ENCODE data around the gene OR4K17. TPM values are rescaled to one million over a fixed set of nuclear protein-coding genes. Genes with fewer than 3 reads are reported as not detected.
"Not testable (repeated sequence)": the region's sequence is repeated elsewhere in the genome, so short reads cannot be mapped to it uniquely, and the experiment has no call there.

Gene OR4K17
- polyA plus RNA-seq (2012; ENCODE audit: low read depth, missing spikeins), result not detected

- FAIRE-seq (no peak), DNase-seq (ENCODE audit: insufficient read length, low spot score) (no peak)
- TF ChIP-seq PAX5 (IDR thresholded peaks at IDR 0.05; ENCODE audit: insufficient read depth, low read length, severe bottlenecking) (no peak), TAF1 (IDR thresholded peaks at IDR 0.05; ENCODE audit: low read depth, low read length) (no peak), POLR2A (IDR thresholded peaks at IDR 0.05; ENCODE audit: low read depth, low read length) (no peak), SPI1 (IDR thresholded peaks at IDR 0.05; ENCODE audit: low read depth, low read length) (no peak), POU2F2 (IDR thresholded peaks at IDR 0.05; ENCODE audit: low read depth, low read length) (no peak), POLR2AphosphoS5 (IDR thresholded peaks at IDR 0.05; ENCODE audit: low read depth, low read length) (no peak)
Measured at GRCh38 chr14:20110438-20110837, at the start of gene OR4K17. TSS of gene OR4K17 (plus strand) at chr14:20110739. CDS start at chr14:20117500, 6,761 bp downstream.

GRCh38 chr14:20092050-20092449 lies 18.5 kb upstream of the OR4K17 start:
- TF ChIP-seq POLR2A (IDR thresholded peaks at IDR 0.05; ENCODE audit: low read depth, low read length), result no peak
- TF ChIP-seq SPI1 (IDR thresholded peaks at IDR 0.05; ENCODE audit: low read depth, low read length), result no peak
- TF ChIP-seq POLR2AphosphoS5 (IDR thresholded peaks at IDR 0.05; ENCODE audit: low read depth, low read length), result no peak
- DNase-seq (ENCODE audit: insufficient read length, low spot score) (no peak), FAIRE-seq (no peak)

GRCh38 chr14:20093442-20093841 lies 17.1 kb upstream of the OR4K17 start:
- TF ChIP-seq POU2F2 (IDR thresholded peaks at IDR 0.05; ENCODE audit: low read depth, low read length) (no peak), SPI1 (IDR thresholded peaks at IDR 0.05; ENCODE audit: low read depth, low read length) (no peak), POLR2A (IDR thresholded peaks at IDR 0.05; ENCODE audit: low read depth, low read length) (no peak), TAF1 (IDR thresholded peaks at IDR 0.05; ENCODE audit: low read depth, low read length) (no peak), PAX5 (IDR thresholded peaks at IDR 0.05; ENCODE audit: insufficient read depth, low read length, severe bottlenecking) (no peak), POLR2AphosphoS5 (IDR thresholded peaks at IDR 0.05; ENCODE audit: low read depth, low read length) (no peak)
- FAIRE-seq (no peak), DNase-seq (ENCODE audit: insufficient read length, low spot score) (no peak)

- FAIRE-seq; DNase-seq (ENCODE audit: insufficient read length, low spot score): not testable (repeated sequence)
Measured at GRCh38 chr14:20098926-20099770, 11.4 kb upstream of the OR4K17 start.

GRCh38 chr14:20112321-20112720 lies 1.8 kb downstream of the OR4K17 start:
- DNase-seq (ENCODE audit: insufficient read length, low spot score), result no peak
- no peak for FAIRE-seq
- TF ChIP-seq POLR2AphosphoS5 (IDR thresholded peaks at IDR 0.05; ENCODE audit: low read depth, low read length) (no peak), SPI1 (IDR thresholded peaks at IDR 0.05; ENCODE audit: low read depth, low read length) (no peak), POLR2A (IDR thresholded peaks at IDR 0.05; ENCODE audit: low read depth, low read length) (no peak), PAX5 (IDR thresholded peaks at IDR 0.05; ENCODE audit: insufficient read depth, low read length, severe bottlenecking) (no peak), POU2F2 (IDR thresholded peaks at IDR 0.05; ENCODE audit: low read depth, low read length) (no peak), TAF1 (IDR thresholded peaks at IDR 0.05; ENCODE audit: low read depth, low read length) (no peak)

- FAIRE-seq, result no peak
- no peak for DNase-seq (ENCODE audit: insufficient read length, low spot score)
- TF ChIP-seq POLR2AphosphoS5 (IDR thresholded peaks at IDR 0.05; ENCODE audit: low read depth, low read length) (no peak), TAF1 (IDR thresholded peaks at IDR 0.05; ENCODE audit: low read depth, low read length) (no peak), POU2F2 (IDR thresholded peaks at IDR 0.05; ENCODE audit: low read depth, low read length) (no peak), POLR2A (IDR thresholded peaks at IDR 0.05; ENCODE audit: low read depth, low read length) (no peak), SPI1 (IDR thresholded peaks at IDR 0.05; ENCODE audit: low read depth, low read length) (no peak), PAX5 (IDR thresholded peaks at IDR 0.05; ENCODE audit: insufficient read depth, low read length, severe bottlenecking) (no peak)
Measured at GRCh38 chr14:20116748-20117147, 6.2 kb downstream of the OR4K17 start.

GRCh38 chr14:20118795-20119194 lies 8.3 kb downstream of the OR4K17 start:
- DNase-seq (ENCODE audit: insufficient read length, low spot score), result no peak
- FAIRE-seq, result no peak
- TF ChIP-seq POLR2A (IDR thresholded peaks at IDR 0.05; ENCODE audit: low read depth, low read length) (no peak), POU2F2 (IDR thresholded peaks at IDR 0.05; ENCODE audit: low read depth, low read length) (no peak), TAF1 (IDR thresholded peaks at IDR 0.05; ENCODE audit: low read depth, low read length) (no peak)

GRCh38 chr14:20138520-20138919 lies 28.0 kb downstream of the OR4K17 start, which contains the start of gene OR4N5:
TSS of gene OR4N5 (plus strand) at chr14:20138820. CDS start at chr14:20143736, 4,916 bp downstream.
- no peak for DNase-seq (ENCODE audit: insufficient read length, low spot score)
- FAIRE-seq, result no peak
- TF ChIP-seq POLR2AphosphoS5 (IDR thresholded peaks at IDR 0.05; ENCODE audit: low read depth, low read length) (no peak), SPI1 (IDR thresholded peaks at IDR 0.05; ENCODE audit: low read depth, low read length) (no peak), PAX5 (IDR thresholded peaks at IDR 0.05; ENCODE audit: insufficient read depth, low read length, severe bottlenecking) (no peak), POLR2A (IDR thresholded peaks at IDR 0.05; ENCODE audit: low read depth, low read length) (no peak), TAF1 (IDR thresholded peaks at IDR 0.05; ENCODE audit: low read depth, low read length) (no peak), POU2F2 (IDR thresholded peaks at IDR 0.05; ENCODE audit: low read depth, low read length) (no peak)

GRCh38 chr14:20143911-20144310 lies 33.4 kb downstream of the OR4K17 start:
- FAIRE-seq, result no peak
- no peak for TF ChIP-seq SPI1 (IDR thresholded peaks at IDR 0.05; ENCODE audit: low read depth, low read length)
- TF ChIP-seq POU2F2 (IDR thresholded peaks at IDR 0.05; ENCODE audit: low read depth, low read length), result no peak
- no peak for DNase-seq (ENCODE audit: insufficient read length, low spot score)

- no peak for DNase-seq (ENCODE audit: insufficient read length, low spot score)
- no peak for TF ChIP-seq POU2F2 (IDR thresholded peaks at IDR 0.05; ENCODE audit: low read depth, low read length)
- no peak for TF ChIP-seq PAX5 (IDR thresholded peaks at IDR 0.05; ENCODE audit: insufficient read depth, low read length, severe bottlenecking)
- TF ChIP-seq POLR2AphosphoS5 (IDR thresholded peaks at IDR 0.05; ENCODE audit: low read depth, low read length), result no peak
- TF ChIP-seq TAF1 (IDR thresholded peaks at IDR 0.05; ENCODE audit: low read depth, low read length), result no peak
- TF ChIP-seq POLR2A (IDR thresholded peaks at IDR 0.05; ENCODE audit: low read depth, low read length), result no peak
- TF ChIP-seq SPI1 (IDR thresholded peaks at IDR 0.05; ENCODE audit: low read depth, low read length), result no peak
- no peak for FAIRE-seq
Measured at GRCh38 chr14:20144820-20145219, 34.3 kb downstream of the OR4K17 start.
